GM21528 (cell line): Measurements from ENCODE around the gene GNG7.
"Not testable (repeated sequence)": the region's sequence is repeated elsewhere in the genome, so short reads cannot be mapped to it uniquely, and the experiment has no call there.

Experiments
- ATAC-seq: cut with Tn5 transposase; IDR thresholded peaks from one replicate; pipeline ENCODE4 v1.9.1; 2021; ENCODE audit warnings: mild to moderate bottlenecking, moderate library complexity; ENCODE audit not compliant: unreplicated experiment, low FRiP score

The GNG7 gene

DNA sequence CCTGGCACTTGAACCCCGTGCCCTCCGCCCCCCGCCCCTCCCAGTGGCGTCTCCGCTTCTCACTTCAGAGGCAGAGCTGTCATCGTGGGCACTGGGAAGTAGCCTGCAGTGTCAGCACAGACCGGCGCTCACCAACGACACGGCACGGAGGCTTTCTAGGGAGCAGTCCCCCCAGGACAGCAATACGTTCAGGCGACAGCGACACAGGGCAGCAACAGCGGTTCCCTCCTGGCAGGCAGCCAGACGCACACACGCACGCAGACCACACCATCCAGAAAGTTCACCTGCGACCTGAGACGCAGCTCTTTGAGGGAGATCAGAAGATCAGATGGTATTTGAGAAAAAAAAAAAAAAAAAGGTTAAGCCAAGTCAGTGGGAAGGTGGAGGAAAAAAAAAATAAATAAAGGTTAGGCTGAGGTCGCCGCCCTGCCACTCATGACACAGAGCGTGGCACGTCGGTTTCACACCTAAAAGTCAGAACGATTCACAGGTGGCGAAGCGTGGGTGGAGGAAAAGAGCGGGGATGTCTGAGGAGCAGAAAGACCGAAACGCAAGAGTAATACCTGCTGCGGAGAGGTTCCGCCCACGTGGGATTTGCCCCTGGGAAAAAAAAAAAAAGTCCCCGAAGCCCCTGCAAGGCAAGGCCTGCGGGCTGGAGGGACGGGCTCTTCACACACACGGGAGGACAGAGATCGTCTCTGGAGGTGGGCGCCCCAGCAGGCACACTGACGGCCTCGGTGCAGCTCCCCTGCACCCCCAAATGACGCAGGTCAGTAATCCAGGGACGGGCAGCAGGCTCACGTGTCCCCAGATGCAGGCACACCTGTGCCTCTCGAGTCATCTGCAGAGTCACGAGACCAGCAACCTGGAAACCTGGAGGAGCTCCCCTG is 94.5 kb downstream of the GNG7 start:
- ATAC-seq: peak; percentile 45

DNA sequence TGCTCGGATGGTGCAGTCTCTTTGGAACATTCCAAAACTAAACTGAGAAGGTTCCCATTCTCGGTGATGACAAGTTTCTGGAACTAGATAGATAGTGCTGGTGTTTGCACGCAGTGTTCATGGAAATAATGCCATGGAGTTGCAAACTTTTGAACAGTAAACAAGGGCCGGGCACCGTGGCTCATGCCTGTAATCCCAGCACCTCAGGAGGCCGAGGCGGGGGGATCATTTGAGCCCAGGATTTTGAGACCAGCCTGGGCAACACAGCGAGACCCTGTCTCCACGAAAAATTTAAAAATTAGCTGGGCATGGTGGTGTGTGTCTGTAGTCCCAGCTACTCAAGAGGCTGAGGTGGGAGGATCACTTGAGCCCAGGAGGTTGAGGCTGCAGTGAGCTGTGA is 95.7 kb downstream of the GNG7 start:
- not testable (repeated sequence) for ATAC-seq

DNA sequence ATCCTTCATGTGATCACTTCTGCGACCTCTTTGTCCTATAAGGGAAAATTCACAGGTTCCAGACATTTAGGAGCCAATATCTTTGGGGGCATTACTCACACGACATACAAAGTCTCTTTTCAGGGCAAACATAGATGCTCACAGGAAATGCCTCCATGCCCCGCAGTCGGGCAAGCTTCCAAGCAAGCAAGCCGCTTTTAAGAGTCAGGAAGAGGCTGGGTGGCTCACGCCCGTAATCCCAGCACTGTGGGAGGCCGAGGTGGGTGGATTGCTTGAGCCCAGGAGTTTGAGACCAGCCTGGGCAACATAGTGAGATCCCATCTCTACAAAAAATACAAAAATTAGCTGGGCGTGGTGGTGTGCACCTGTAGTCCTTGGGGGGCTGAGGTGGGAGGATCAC is 96.6 kb downstream of the GNG7 start:
- ATAC-seq: not testable (repeated sequence)

DNA sequence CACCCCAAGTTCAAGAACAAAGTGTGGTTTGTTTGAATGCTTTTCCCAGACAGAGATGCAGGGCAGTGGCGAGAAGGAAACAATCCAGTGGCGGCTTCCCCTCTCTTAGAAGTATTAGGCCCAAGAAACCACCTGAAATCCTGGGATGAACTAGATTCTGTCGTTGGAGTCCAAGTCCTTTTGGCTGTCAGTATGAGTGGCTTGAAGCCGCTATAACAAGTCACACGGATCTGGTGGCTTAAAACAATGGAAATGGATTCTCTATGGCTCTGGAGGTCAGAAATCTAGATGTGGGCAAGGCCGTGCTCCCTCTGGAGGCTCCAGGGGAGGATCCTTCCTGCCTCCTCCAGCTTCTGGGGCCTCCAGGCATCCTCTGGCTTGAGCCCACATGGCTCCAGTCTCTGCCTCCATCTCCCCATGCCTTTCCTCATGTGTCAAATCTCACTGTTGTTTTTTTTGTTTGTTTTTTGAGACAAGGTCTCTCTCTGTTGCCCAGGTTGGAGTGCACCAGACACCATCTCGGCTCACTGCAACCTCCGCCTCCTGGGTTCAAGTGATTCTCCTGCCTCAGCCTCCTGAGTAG is 97.7 kb downstream of the GNG7 start:
- no peak for ATAC-seq

DNA sequence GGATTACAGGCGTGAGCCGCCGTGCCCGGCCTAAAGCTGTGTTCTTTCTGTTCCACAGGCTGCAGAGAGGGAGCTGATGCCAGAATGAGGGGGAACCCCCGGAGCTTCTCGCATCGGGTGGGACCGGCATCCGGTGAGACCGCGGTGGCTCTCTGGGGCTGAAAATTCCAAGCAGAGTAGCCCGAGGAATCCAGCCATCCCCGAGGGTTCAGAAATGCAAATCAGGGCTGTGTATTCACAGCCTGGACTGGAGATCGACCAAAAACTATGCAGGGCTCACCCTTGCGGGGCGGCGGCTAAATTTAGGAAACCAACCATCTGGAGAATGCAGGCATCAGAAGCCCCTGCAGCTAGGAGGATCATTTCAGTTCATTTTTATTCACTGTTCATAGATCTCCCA is 99.2 kb downstream of the GNG7 start:
- ATAC-seq: no peak

DNA sequence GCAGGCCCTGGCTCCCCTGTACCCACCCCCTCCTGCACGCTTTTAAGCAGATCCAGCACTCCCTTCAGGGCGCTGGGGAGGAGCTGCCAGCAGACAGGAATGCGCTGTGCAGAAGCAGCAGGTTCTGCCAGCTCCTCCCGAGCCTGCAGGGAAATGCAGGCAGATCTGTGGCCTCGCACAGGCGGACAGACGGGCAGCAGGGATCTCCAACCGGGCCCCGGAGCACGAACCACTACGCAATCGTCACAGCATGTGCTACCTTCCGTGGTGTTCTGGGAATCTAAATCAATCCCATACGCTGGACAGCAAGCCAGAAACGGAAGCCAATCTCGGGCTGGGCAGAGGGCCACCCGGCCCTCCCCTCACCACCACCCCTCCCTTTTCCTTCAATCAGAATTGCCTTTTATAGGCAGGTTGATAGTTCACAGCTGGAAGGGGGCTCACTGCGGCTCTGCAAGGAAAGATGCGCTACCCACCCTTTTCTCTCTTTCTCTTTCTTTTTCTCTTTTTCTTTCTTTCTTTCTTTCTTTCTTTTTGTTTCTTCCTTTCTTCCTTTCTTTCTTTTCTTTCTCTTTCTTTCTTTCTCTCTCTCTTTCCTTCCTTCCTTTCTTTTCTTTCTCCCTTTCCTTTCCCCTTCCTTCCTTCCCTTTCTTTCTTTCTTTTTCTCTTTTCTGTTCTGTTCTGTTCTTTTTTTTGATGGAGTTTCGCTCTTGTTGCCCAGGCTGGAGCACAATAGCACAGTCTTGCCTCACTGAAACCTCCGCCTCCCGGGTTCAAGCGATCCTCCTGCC is 99.9 kb downstream of the GNG7 start:
- ATAC-seq: no peak

DNA sequence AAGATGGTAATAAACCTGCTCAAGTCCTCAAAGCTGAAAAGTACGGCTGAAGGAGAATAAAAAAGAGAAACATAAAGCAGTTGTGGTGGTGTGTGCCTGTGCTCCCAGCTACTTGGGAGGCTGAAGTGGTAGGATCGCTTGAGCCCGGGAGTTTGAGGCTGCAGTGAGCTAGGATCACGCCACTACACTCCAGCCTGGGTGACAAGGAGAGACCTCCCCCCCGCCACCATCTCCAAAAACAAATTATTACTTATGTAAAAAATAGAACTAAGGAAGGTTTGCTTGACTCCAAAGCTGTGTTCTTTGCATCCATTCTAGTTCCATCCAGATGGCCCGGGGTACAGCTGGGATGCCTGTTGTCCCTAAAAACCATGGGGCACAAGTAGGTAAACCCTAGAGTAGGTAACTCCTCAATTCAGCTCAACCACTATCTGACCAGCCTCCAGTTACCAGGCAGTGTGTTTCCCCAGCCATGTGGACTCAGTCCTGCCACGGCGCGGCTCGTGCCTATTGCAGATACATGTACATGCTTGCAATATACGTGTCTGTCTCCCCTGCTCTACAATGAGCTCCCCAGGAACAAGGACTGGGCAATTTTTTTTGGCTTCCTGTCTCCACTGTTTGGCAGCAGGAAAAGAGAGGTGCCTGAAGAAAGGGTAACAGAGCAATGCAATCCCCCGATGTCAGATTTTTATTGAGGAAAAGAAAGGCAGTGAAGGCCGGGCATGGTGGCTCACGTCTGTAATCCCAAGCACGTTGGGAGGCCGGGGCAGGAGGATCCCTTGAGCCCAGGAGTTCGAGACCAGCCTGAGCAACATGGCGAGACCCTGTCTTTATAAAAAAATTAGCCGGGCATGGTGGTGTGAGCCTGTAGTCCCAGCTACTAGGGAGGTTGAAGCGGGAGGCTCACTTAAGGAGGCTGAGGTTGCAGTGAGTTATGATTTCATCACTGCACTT is 101.3 kb downstream of the GNG7 start:
- ATAC-seq: no peak

DNA sequence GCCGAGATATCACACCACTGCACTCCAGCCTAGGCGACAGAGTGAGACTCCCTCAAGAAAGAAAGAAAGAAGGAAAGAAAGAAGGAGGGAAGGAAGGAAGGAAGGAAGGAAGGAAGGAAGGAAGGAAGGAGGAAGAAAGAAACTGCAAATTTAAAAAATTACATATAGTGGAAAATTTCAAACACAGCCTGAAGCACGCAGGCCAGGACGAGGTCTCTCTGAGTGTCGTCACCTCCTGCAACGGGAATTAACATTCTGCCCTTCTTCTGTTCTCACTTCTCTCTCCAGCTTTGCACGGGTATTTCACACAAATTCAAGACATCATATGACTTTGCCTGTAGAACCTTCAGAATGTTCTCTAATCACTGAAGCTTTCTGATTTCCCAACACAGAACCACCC is 108.2 kb downstream of the GNG7 start:
- ATAC-seq: no peak

DNA sequence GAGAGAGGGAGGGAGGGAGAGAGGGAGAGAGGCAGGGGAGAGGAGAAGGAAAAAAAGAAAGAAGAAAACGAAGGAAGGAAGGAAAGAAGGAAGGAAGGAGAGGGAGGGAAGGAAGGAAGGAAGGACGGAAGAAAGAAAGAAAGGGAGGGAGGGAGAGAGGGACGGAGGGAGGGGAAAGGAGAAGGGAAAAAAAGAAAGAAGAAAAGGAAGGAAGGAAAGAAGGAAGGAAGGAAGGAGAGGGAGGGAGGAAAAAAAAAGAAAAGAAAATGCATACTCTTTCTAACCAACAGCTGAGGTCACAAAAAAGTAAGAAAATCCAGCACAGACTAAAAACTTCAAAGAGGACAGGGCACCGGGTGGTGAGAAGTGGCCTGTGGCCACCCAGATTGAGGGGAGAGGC is 109.7 kb downstream of the GNG7 start:
- ATAC-seq: no peak

DNA sequence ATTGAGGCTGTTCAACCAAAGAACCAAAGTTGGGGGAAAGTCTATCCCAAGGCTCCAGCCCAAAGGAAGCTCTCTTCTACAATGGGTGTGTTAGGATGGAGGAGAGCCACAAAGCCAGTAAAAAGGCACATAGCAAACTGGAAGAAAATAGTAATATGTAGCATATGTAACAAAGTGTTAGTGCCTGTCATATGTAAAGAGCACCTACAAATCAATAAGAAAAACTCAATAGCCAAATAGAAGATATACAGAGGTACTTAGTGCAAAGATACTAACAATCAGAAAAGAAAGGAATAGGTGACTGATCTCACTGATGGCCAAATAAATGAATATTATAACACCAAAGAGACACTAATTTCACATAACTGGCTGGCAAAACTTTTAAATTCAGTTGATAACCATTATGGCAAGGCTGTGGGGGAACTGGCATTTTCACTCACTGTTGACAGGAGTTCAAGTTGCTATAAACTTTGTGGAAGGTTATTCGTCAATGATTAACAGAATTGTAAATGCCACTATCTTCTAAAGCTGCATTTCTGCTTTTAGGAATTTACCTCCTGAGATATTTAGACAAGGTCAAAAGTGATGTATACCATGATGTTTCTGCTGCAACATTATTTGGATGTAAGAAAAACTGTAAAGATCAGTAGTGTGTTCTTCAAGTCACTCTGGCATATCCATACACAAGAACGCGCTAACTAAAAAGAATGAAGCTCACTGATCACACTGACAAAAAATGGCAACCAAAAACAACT is 110.8 kb downstream of the GNG7 start:
- ATAC-seq: no peak

DNA sequence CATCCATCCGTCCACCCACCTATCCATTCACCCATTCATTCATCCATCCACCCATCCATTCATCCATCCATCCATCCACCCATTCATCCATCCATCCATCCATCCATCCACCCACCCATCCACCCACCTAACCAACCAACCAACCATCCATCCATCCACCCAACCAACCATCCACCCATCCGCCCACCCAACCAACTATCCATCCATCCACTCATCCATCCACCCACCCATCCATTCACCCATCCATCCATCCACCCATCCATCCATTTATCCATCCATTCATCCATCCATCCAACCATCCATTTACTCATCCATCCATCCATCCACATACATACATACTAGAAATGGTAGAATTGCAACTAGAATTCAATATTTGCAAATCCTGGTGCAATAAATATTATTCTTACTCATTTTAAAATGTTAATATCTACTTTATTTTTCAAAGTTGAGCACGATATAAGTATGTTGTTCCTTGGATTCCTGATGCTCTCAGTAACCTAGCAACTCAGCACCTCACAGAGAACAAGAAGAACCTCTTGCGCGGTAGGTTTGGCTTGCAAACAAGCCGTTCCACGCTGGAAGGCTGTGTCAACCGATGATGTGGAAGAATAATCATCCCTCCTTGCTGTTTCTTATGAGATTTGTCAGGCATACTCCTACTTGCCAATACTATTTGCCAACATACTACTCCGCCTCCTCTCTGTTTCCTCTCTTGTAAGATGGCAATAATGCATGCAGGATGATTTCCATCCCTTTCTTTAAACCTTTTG is 111.7 kb downstream of the GNG7 start:
- ATAC-seq: no peak

DNA sequence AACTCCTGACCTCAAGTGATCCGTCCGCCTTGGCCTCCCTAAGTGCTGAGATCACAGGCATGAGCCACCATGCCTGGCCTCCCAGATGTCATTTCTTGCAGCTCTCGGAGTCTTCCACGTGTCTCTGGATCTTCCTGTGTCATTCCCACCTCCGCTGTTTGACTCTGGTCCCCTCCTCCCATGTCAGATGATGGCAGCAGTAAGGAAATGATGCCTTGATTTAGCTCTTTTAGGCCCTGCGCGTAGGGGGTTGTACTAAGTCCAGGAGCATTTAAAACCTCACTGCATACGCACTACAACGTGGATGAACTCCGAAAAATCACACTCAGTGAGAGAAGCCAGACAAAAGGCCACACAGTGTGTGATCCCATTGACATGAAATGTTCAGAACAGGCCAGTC is 113.1 kb downstream of the GNG7 start:
- ATAC-seq: no peak

DNA sequence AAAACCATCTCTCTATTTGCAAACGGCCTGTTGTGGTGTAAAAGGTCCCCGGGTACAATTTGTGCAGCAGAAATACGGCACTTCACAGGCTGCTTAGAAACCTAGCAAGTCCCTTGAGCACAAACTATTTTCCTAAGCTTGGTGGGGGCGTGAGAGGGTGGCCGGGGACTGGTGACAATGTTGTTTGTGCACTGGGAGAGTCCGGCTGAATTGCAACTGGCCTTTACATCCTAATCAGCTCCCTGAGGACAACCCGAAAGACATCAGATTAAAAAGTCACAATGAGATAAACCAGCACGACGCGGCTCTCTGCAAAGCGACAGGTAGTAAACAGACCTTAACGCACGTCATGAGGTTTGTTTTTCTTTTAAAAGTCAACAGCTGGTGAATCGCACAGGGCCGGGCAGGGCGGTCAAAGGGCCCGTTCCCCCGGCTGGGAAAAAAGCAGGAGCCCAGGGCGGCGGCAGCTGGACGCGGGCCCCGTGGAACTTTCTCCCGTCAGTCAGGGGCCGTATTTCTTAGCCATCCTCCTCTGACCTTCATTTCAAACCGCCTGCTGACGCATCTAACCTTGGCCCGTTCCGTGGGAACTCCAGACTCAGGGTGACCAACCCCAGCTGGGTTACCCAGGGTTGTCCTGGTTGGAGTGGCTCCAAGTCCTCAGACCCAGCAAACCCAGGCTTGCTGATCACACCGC is 114.3 kb downstream of the GNG7 start:
- no peak for ATAC-seq

DNA sequence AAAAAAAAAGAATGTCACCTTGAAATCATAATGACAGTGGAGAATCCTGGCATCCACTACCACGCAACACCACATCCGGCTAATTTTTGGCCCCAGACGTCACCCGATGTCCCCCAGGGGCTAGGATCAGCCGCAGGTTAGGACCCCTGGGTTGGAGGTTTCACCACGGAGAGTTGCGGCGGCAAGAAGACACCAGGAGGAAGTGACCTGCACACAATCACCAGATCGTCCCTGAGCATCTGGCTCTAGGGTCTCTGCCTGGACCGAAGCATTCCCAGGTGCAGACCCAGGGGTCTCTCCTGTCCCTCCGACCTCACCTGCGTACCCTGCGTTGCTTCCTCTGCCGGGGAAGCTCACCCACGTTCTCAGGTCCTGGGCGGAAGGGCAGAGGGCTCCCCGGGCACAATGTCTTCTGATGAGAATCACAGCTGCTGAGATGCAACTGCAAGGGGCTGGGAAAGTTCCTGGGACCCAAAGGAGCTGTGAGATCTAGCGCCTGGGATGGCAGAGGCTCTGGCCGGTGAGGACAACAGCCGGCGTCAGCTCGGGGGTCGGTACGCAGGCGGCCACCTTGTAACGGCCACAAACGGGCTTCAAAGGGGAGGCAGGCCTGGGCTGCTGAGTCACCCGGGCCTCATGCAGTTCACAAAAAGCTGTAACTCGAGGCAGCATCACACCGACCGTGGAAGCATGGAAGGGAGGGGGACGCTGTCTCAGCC is 115.3 kb downstream of the GNG7 start:
- ATAC-seq: no peak

DNA sequence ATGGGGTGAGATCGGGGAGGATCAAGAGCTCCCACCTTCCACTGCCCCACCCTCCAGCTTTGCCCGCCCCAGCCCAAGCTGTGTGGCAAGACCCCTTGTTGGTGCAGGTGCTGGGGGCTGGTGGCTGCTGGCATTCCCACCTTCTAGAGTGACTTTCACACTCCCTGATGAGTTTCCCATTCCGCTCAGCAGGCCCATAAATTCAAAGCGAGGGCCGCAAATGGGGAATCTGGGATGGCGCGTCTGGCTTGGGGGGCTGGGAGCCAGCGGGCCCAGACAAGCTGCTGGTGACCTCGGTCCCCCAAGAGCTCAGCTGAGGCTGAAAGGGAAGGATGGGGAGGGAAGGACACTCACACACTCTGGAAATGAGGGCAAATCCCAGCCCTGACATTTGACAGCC is 116.3 kb downstream of the GNG7 start:
- no peak for ATAC-seq

DNA sequence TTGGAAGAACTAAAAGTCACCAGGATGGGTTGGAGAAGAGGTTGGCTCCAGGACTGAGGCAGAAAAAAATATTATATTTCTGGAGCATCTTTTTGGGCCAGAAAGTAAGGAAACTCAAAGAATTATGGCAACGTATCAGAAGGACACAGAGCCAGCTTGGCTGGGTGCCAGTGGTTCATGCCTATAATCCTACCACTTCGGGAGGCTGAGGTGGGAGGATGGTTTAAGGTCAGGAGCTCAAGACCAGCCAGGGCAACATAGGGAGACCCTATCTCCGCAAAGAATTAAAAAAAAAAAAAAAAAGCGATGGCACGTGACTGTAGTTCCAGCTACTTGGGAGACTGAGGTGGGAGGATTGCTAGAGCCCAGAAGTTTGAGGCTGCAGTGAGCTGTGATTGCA is 118.5 kb downstream of the GNG7 start:
- ATAC-seq: no peak
